T1000 (cell line): ENCODE measurements around the gene GAK.

Source experiments
- DNase-seq: peaks from one replicate; lab custom pipeline; 2025; ENCODE audit warnings: mixed read lengths; lab: John Stamatoyannopoulos, UW

The GAK gene

GRCh38 chr4:828641-829271, 103.4 kb downstream of the GAK start:
- DNase-seq: no peak

GRCh38 chr4:827209-828081, 104.7 kb downstream of the GAK start:
- no peak for DNase-seq

- DNase-seq: no peak
These were observed 105.5 kb downstream of the GAK start for GRCh38 chr4:826508-827208.

- DNase-seq: no peak
These were observed 106.2 kb downstream of the GAK start, which contains the start of gene CPLX1 for GRCh38 chr4:825971-826330. CPLX1 (minus strand) TSS chr4:826129; CDS start chr4:824522, 1,607 bp downstream.

- no peak for DNase-seq
These were observed 106.8 kb downstream of the GAK start for GRCh38 chr4:825063-825970.

- no peak for DNase-seq
These were observed 107.6 kb downstream of the GAK start for GRCh38 chr4:824461-825062.

GRCh38 chr4:823761-824460, 108.2 kb downstream of the GAK start:
- no peak for DNase-seq

- no peak for DNase-seq
These were observed 108.8 kb downstream of the GAK start for GRCh38 chr4:823176-823760.

- no peak for DNase-seq
These were observed 109.5 kb downstream of the GAK start for GRCh38 chr4:822361-823175.

GRCh38 chr4:821631-822030, 110.5 kb downstream of the GAK start:
- DNase-seq: no peak

GRCh38 chr4:821181-821591, 110.9 kb downstream of the GAK start:
- DNase-seq: no peak

- no peak for DNase-seq
These were observed 111.6 kb downstream of the GAK start for GRCh38 chr4:820230-821172.

GRCh38 chr4:819401-820229, 112.5 kb downstream of the GAK start:
- no peak for DNase-seq

- DNase-seq: no peak
These were observed 113.8 kb downstream of the GAK start for GRCh38 chr4:818106-818921.

GRCh38 chr4:815464-816146, 116.5 kb downstream of the GAK start:
- DNase-seq: no peak

GRCh38 chr4:814312-814850, 117.7 kb downstream of the GAK start:
- DNase-seq: no peak
